Activated CD4-positive, alpha-beta T cell treated with anti-CD3 and anti-CD28 coated beads for 36 hours (primary cell): ENCODE measurements around the gene SLC12A5. TPM values are rescaled to one million over a fixed set of nuclear protein-coding genes. Genes with fewer than 3 reads are reported as not detected.

ENCODE experiments used
- total RNA-seq, 2 experiments: library from RNA; stranded (reverse); gene quantifications; one replicate each; pipeline ENCODE4 v1.2.3, GENCODE V29; 2021

Gene SLC12A5
- total RNA-seq, 2 experiments from 2014 or later = 0.49 to 0.73 TPM

Other genes starting within 250 kb of the SLC12A5 start
- gene WFDC3, start 237.3 kb upstream of the SLC12A5 start, total RNA-seq = not detected
- 10 to 100 TPM; 25.0 to 25.2 TPM for gene DNTTIP1, start 237.3 kb upstream of the SLC12A5 start, total RNA-seq
- 100 to 1,000 TPM; 175 to 230 TPM for gene UBE2C, start 216.6 kb upstream of the SLC12A5 start, total RNA-seq
- gene TNNC2, start 201.9 kb upstream of the SLC12A5 start, total RNA-seq = not detected
- 1 to 10 TPM; 1.2 to 1.4 TPM for gene SNX21, start 195.4 kb upstream of the SLC12A5 start, total RNA-seq
- 10 to 100 TPM; 21.9 to 22.6 TPM for gene ACOT8, start 171.8 kb upstream of the SLC12A5 start, total RNA-seq
- 1 to 10 TPM; 4.2 to 4.8 TPM for gene ZSWIM3, start 171.6 kb upstream of the SLC12A5 start, total RNA-seq
- gene ZSWIM1, start 148.0 kb upstream of the SLC12A5 start, total RNA-seq = 10 to 100 TPM in 1 of 2 experiments, 1 to 10 TPM in 1; 9.4 to 10.7 TPM
- gene SPATA25, start 141.6 kb upstream of the SLC12A5 start, total RNA-seq = 1 to 10 TPM in 1 of 2 experiments, under 1 TPM in 1; 0.66 to 1.0 TPM
- 1 to 10 TPM; 1.2 to 1.9 TPM for gene NEURL2, start 138.0 kb upstream of the SLC12A5 start, total RNA-seq
- 10 to 100 TPM; 36.4 to 45.6 TPM for gene CTSA, start 137.9 kb upstream of the SLC12A5 start, total RNA-seq
- gene PLTP, start 117.1 kb upstream of the SLC12A5 start, total RNA-seq = 1 to 10 TPM; 5.6 to 7.0 TPM
- 10 to 100 TPM; 24.0 to 27.4 TPM for gene PCIF1, start 94.5 kb upstream of the SLC12A5 start, total RNA-seq
- 10 to 100 TPM; 27.4 to 28.9 TPM for gene ZNF335, start 57.0 kb upstream of the SLC12A5 start, total RNA-seq
- not detected for gene MMP9, start 20.3 kb upstream of the SLC12A5 start, total RNA-seq
- gene NCOA5, start 60.7 kb downstream of the SLC12A5 start, total RNA-seq = 10 to 100 TPM; 17.9 to 18.8 TPM
- gene CD40, start 89.1 kb downstream of the SLC12A5 start, total RNA-seq = 1 to 10 TPM; 4.0 to 5.1 TPM